HepG2 (cell line): ENCODE results near the gene PLK5. TPM values are rescaled to one million over a fixed set of nuclear protein-coding genes. Genes with fewer than 3 reads are reported as not detected.

Source experiments
- ATAC-seq: fragments of 200-7000 bp; cut with Tn5 transposase; 3 replicates; pipeline ENCODE4 v1.9.1; 2020; ENCODE audit warnings: mild to moderate bottlenecking, moderate library complexity
- BruUV-seq: library from RNA; stranded (reverse); fragments of 400-500 nt; replicated peaks from 2 replicates; lab custom pipeline; 2021; lab: Mats Ljungman, UMichigan
- CTCF ChIA-PET: fragments of 300-600 bp; formaldehyde crosslinking; extraction: SDS; loops from one replicate; lab custom pipeline; 2021; ENCODE audit warnings: low total read pairs, inconsistent platforms, low intra/inter-chr PET ratio; lab: Yijun Ruan, JAX
- POLR2A ChIA-PET: fragments of 350-600 bp; sonication (Branson Sonifier 250); formaldehyde crosslinking; loops from one replicate; lab custom pipeline; 2020; ENCODE audit warnings: antibody characterized with exemption, inconsistent platforms; lab: Yijun Ruan, JAX
- DNase-seq: peaks from one replicate; pipeline ENCODE4 v3.0.0-alpha.2; 2015; ENCODE audit warnings: low spot score
- FAIRE-seq: peaks from 3 replicates; lab custom pipeline; 2011; peaks lifted over from hg19 to GRCh38; lab: Jason Lieb, UNC
- H2AFZ ChIP-seq: one replicate; pipeline ENCODE4 v1.6.1; 2011; ENCODE audit warnings: low read length, inconsistent platforms
- H3K27ac ChIP-seq: fragments of 300-600 bp; 3 replicates; pipeline ENCODE4 v1.8.0; 2011; ENCODE audit warnings: mixed run types, mild to moderate bottlenecking, mixed read lengths, low read length, inconsistent platforms; ENCODE audit not compliant: insufficient read depth; ENCODE audit errors: extremely low read length
- H3K27me3 ChIP-seq, 2 experiments: fragments of 200-600 bp in 1 of 2; 2 replicates in 1 of 2; 3 replicates in 1 of 2; pipeline versions ENCODE4 v1.6.0 to v1.8.0; 2011; ENCODE audit warnings: low read length in 2 of 2, mild to moderate bottlenecking in 2 of 2, moderate library complexity in 2 of 2, inconsistent platforms in 1 of 2; ENCODE audit not compliant: insufficient read depth in 2 of 2, control insufficient read depth in 1 of 2
- H3K36me3 ChIP-seq, 2 experiments: fragments of 200-600 bp in 1 of 2; replicated peaks in 1 of 2; 2 replicates in 1 of 2; 3 replicates in 1 of 2; pipeline versions ENCODE4 v1.5.1 to v1.8.0; 2011; ENCODE audit warnings: low read length in 2 of 2, inconsistent platforms in 1 of 2; ENCODE audit not compliant: insufficient read depth in 2 of 2, control insufficient read depth in 1 of 2
- H3K4me1 ChIP-seq: 2 replicates; pipeline ENCODE4 v1.5.1; 2012; ENCODE audit warnings: low read length, inconsistent platforms; ENCODE audit not compliant: insufficient read depth
- H3K4me2 ChIP-seq: 2 replicates; pipeline ENCODE4 v1.6.0; 2011; ENCODE audit warnings: low read depth, low read length, inconsistent platforms
- H3K4me3 ChIP-seq, 3 experiments: fragments of 200-600 bp in 1 of 3; sonication (generic), shearing (Covaris generic) in 1 of 3; replicated peaks in 1 of 3; 2 replicates each; pipeline ENCODE4 v1.5.1; 2011 to 2016; ENCODE audit warnings: low read length in 3 of 3, inconsistent platforms in 2 of 3, low read depth in 2 of 3, mild to moderate bottlenecking in 2 of 3, control low read depth in 1 of 3, mixed read lengths in 1 of 3; ENCODE audit not compliant: insufficient read depth in 1 of 3
- H3K79me2 ChIP-seq: one replicate; pipeline ENCODE4 v1.6.1; 2011; ENCODE audit warnings: low read length, inconsistent platforms; ENCODE audit not compliant: insufficient read depth
- H3K9ac ChIP-seq: 2 replicates; pipeline ENCODE4 v1.6.0; 2011; ENCODE audit warnings: mild to moderate bottlenecking, low read depth, low read length, inconsistent platforms; ENCODE audit not compliant: insufficient read depth
- H3K9me3 ChIP-seq: 2 replicates; pipeline ENCODE4 v1.5.1; 2012; ENCODE audit warnings: mild to moderate bottlenecking, low read length
- H4K20me1 ChIP-seq: 2 replicates; pipeline ENCODE4 v1.6.0; 2011; ENCODE audit warnings: inconsistent platforms, mild to moderate bottlenecking, low read length, moderate library complexity; ENCODE audit not compliant: insufficient read depth
- ATF7 ChIP-seq, 2 experiments: fragments of 450-650 bp in 1 of 2; sonication (generic) in 1 of 2; formaldehyde crosslinking in 1 of 2; IDR thresholded peaks; 2 replicates each; pipeline versions ENCODE4 v1.4.0 to v1.6.1; 2016 to 2020; ENCODE audit warnings: antibody characterized with exemption in 1 of 2, mild to moderate bottlenecking in 1 of 2, missing genetic modification reagents in 1 of 2
- HNF4A ChIP-seq: sonication (generic); formaldehyde crosslinking; IDR thresholded peaks from 2 replicates; pipeline ENCODE4 v1.4.0; 2020; ENCODE audit warnings: missing genetic modification reagents
- HOXA9 ChIP-seq: sonication (generic); formaldehyde crosslinking; IDR thresholded peaks from 2 replicates; pipeline ENCODE4 v1.8.1; 2022; ENCODE audit warnings: missing genetic modification reagents, mild to moderate bottlenecking, moderate library complexity, borderline replicate concordance
- KMT2B ChIP-seq: IDR thresholded peaks from 2 replicates; pipeline ENCODE4 v1.6.1; 2016; ENCODE audit warnings: missing genetic modification reagents, missing compliant biosample characterization
- NR2F6 ChIP-seq, 2 experiments: IDR thresholded peaks; 2 replicates each; pipeline ENCODE4 v1.6.1; 2016; ENCODE audit warnings: antibody characterized with exemption in 1 of 2, mild to moderate bottlenecking in 1 of 2
- RBM22 ChIP-seq: fragments of 200-400 bp; formaldehyde crosslinking; optimal IDR thresholded peaks from 2 replicates; pipeline ENCODE3; 2017; ENCODE audit warnings: mild to moderate bottlenecking, low read length, moderate library complexity
- ZNF253 ChIP-seq: sonication (generic); formaldehyde crosslinking; IDR thresholded peaks from 2 replicates; pipeline ENCODE4 v1.8.0; 2022; ENCODE audit warnings: mild to moderate bottlenecking, missing genetic modification reagents, borderline replicate concordance
- ZNF556 ChIP-seq: sonication (generic); formaldehyde crosslinking; IDR thresholded peaks from 2 replicates; pipeline ENCODE4 v1.4.0; 2020; ENCODE audit warnings: mild to moderate bottlenecking, missing genetic modification reagents, borderline replicate concordance
- ZNF883 ChIP-seq: sonication (generic); formaldehyde crosslinking; IDR thresholded peaks from 2 replicates; pipeline ENCODE4 v1.5.1; 2020; ENCODE audit warnings: mild to moderate bottlenecking, missing genetic modification reagents; ENCODE audit errors: not compliant biosample characterization
- ZSCAN22 ChIP-seq: sonication (generic); formaldehyde crosslinking; IDR thresholded peaks from 2 replicates; pipeline ENCODE4 v1.4.0; 2020; ENCODE audit warnings: mild to moderate bottlenecking, missing genetic modification reagents
- WGBS: methylation state at CpG from one replicate; pipeline ENCODE4 v1.1.6; 2017; ENCODE audit warnings: low lambda C conversion rate; 5-methylcytosine and 5-hydroxymethylcytosine counted together
- in situ Hi-C: cut with HindIII; loops from 2 replicates; pipeline ENCODE4 v1.10.0; 2017; ENCODE audit warnings: low pct_unique_long_range_greater_than_20kb; ENCODE audit not compliant: extremely low pct_ligation_motif_present
- intact Hi-C: fragments of 100-400 bp; cut with micrococcal nuclease; formaldehyde crosslinking; loops from one replicate; pipeline ENCODE4 v1.10.0; 2022; ENCODE audit not compliant: unreplicated experiment
- polyA plus RNA-seq, 8 experiments: library from polyadenylated mRNA; depleted of rRNA in 3 of 8; stranded (reverse) in 7 of 8; unstranded in 1 of 8; fragments of >200 nt; fragmentation: Illumina TruSeq in 4 of 8; extraction: Trizol in 4 of 8; gene quantifications; 2 replicates each; pipeline versions ENCODE4 v1.2.1 to v1.2.3, GENCODE V29; 2011 to 2016; ENCODE audit warnings: low read depth in 4 of 8, missing spikeins in 1 of 8, mixed read lengths in 1 of 8; ENCODE audit not compliant: insufficient read depth in 1 of 8
- total RNA-seq, 5 experiments: library from RNA; depleted of rRNA; stranded (reverse); fragments of >200 nt; fragmentation: Illumina TruSeq; extraction: Trizol; gene quantifications; 2 replicates each; pipeline ENCODE4 v1.2.3, GENCODE V29; 2016; ENCODE audit warnings: low read depth in 1 of 5
- TF ChIP-seq, protein P1 (sequence below): sonication (generic); formaldehyde crosslinking; IDR thresholded peaks from 2 replicates; pipeline ENCODE4 v1.8.0; 2022; ENCODE audit warnings: missing genetic modification reagents, mild to moderate bottlenecking, inconsistent platforms, borderline replicate concordance
- TF ChIP-seq, protein P2 (sequence below): sonication (generic); formaldehyde crosslinking; IDR thresholded peaks from 2 replicates; pipeline ENCODE4 v1.9.0; 2021; ENCODE audit warnings: missing genetic modification reagents, borderline replicate concordance
- TF ChIP-seq, protein P3 (sequence below), 2 experiments: sonication (generic) in 1 of 2; formaldehyde crosslinking in 1 of 2; IDR thresholded peaks; 2 replicates each; pipeline versions ENCODE4 v1.4.0 to v1.6.1; 2018 to 2020; ENCODE audit warnings: missing genetic modification reagents in 2 of 2, borderline replicate concordance in 1 of 2, low read depth in 1 of 2, mild to moderate bottlenecking in 1 of 2, missing biosample characterization in 1 of 2

The PLK5 gene
- total and polyA plus RNA-seq, 2 of the 13 experiments (the other 11 are each of a cell fraction or from before 2014, with no cell fraction given), result not detected

DNA sequence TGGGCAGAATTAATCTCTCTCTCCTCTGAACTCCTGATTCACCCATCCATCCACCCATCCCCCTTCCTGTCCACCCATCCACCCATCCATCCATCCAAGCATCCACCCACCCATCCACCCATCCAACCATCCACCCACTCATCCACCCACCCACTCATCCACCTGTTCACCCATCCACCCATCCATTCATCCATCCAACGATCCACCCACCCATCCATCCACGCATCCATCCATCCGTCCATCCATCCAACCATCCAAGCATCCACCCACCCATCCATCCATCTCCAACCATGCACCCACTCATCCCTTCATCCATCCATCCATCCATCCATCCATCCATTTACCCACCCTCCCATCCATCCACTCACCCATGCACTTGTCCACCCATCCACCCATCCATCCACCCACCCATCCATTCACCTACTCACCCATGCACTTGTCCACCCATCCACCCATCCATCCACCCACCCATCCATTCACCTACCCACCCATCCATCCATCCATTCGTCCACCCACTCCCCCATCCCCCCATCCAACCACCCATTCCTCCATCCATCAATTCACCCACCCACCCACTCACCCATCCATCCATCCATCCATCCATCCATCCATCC, 25.6 kb downstream of the PLK5 start (continued):
- TF ChIP-seq, protein P1, sequence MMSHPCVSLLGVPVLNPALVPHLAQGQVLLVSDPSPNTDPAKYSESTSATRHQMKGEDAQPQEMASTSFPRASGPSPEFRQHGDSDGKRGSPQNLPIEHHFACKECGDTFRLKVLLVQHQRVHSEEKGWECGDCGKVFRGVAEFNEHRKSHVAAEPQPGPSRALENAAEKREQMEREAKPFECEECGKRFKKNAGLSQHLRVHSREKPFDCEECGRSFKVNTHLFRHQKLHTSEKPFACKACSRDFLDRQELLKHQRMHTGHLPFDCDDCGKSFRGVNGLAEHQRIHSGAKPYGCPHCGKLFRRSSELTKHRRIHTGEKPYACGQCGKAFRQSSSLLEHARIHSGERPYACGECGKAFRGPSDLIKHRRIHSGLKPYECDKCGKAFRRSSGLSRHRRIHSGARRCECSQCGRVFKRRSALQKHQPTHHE (CRISPR knock-in tag), result no peak
- TF ChIP-seq KMT2B (CRISPR knock-in tag), result no peak
- no peak for TF ChIP-seq ATF7 (IDR thresholded peaks at IDR 0.05)
- no peak for TF ChIP-seq ATF7 (CRISPR knock-in tag; IDR thresholded peaks at IDR 0.05)

DNA sequence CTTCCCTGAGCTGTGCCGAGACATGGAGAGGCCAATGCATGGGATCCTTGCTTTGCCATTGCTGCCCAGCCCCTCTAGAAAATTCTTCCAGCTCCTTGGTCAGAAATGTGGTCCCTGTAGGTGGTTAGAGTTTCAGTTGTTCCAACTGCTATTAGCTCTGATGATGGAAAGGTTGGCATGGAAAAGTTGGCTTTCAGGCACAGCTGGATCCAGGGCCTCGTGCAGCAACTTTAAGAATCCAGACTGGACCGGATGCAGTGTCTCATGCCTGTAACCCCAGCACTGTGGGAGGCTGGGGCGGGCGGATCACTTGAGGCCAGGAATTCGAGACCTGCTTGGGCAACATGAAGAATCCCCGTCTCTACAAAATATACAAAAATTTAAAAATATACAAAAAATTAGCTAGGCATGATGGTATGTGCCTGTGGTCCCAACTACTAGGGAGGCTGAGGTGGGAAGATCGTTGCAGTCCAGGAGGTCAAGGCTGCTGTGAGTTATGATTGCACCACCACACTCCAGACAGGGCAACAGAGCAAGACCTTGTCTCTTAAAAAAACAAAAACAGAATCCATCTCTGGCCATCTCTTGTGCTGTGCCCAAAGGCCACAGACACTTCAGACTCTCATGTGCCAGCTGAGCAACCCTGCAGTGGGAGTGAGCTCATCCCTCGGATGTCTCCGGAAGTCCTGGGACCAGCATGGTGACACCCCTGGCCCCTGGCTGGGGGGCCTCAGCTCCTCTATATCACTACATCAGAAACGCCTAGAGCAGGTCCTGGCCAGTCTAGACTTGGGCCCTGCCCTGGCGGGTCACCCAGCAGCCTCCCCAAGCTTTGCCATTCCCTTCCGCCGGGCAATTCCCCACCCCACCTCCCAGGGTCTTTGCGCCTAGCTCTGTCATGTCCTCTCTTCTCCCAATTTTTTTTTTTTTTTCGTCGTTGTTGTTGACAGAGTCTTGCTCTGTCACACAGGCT, 27.5 kb downstream of the PLK5 start:
- Histone ChIP-seq H3K36me3 (no peaks in the 10 kb centered on the region; a peak in 1 of 5 replicates), H3K27ac (no peak overlapping the region), H3K4me3 (no peak overlapping the region), H3K4me2 (no peak overlapping the region), H3K9me3 (no peaks in the 10 kb centered on the region), H2AFZ (no peak overlapping the region), H3K9ac (no peak overlapping the region), H3K4me1 (peaks cover 21% of the 10 kb centered on the region), H4K20me1 (no peaks in the 10 kb centered on the region), H3K27me3 (no peaks in the 10 kb centered on the region), H3K79me2 (no peaks in the 10 kb centered on the region)
- BruUV-seq, result no TSS peak
- in situ Hi-C loops (no loop called here), intact Hi-C loops (no loop called here)
- peak; percentile 20; the same call in 2 of the 3 replicates for ATAC-seq
- CTCF ChIA-PET, result no interaction called here
- POLR2A ChIA-PET, result no interaction called here
- FAIRE-seq, result no peak
- 42% methylated on average over 17 of the region's 17 CpGs for WGBS
- no peak for DNase-seq
- TF ChIP-seq, protein P2, sequence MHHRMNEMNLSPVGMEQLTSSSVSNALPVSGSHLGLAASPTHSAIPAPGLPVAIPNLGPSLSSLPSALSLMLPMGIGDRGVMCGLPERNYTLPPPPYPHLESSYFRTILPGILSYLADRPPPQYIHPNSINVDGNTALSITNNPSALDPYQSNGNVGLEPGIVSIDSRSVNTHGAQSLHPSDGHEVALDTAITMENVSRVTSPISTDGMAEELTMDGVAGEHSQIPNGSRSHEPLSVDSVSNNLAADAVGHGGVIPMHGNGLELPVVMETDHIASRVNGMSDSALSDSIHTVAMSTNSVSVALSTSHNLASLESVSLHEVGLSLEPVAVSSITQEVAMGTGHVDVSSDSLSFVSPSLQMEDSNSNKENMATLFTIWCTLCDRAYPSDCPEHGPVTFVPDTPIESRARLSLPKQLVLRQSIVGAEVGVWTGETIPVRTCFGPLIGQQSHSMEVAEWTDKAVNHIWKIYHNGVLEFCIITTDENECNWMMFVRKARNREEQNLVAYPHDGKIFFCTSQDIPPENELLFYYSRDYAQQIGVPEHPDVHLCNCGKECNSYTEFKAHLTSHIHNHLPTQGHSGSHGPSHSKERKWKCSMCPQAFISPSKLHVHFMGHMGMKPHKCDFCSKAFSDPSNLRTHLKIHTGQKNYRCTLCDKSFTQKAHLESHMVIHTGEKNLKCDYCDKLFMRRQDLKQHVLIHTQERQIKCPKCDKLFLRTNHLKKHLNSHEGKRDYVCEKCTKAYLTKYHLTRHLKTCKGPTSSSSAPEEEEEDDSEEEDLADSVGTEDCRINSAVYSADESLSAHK (CRISPR knock-in tag), result no peak
- no peak for TF ChIP-seq RBM22
- no peak for TF ChIP-seq NR2F6 (IDR thresholded peaks at IDR 0.05)
- 0 out of 2 replicates have a peak, but pooled peaks have one; percentile 6 for TF ChIP-seq NR2F6 (CRISPR knock-in tag; IDR thresholded peaks at IDR 0.05)
- TF ChIP-seq ZNF253 (CRISPR knock-in tag), result no peak
- TF ChIP-seq, protein P3, sequence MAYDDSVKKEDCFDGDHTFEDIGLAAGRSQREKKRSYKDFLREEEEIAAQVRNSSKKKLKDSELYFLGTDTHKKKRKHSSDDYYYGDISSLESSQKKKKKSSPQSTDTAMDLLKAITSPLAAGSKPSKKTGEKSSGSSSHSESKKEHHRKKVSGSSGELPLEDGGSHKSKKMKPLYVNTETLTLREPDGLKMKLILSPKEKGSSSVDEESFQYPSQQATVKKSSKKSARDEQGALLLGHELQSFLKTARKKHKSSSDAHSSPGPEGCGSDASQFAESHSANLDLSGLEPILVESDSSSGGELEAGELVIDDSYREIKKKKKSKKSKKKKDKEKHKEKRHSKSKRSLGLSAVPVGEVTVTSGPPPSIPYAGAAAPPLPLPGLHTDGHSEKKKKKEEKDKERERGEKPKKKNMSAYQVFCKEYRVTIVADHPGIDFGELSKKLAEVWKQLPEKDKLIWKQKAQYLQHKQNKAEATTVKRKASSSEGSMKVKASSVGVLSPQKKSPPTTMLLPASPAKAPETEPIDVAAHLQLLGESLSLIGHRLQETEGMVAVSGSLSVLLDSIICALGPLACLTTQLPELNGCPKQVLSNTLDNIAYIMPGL (CRISPR knock-in tag; IDR thresholded peaks at IDR 0.05; ENCODE audit: borderline replicate concordance in 1 of 2, low read depth in 1 of 2), result no peak
- TF ChIP-seq ZNF556, result no peak
- TF ChIP-seq ZNF883, result no peak
- peak; percentile 43; the same call in 1 of the 2 replicates for TF ChIP-seq HNF4A (CRISPR knock-in tag)
- TF ChIP-seq HOXA9 (CRISPR knock-in tag), result no peak
- no peak for TF ChIP-seq ZSCAN22
